DMS153 (cell line): Measurements from ENCODE around the gene CABCOCO1.

Experiments used
- DNase-seq: peaks from one replicate; lab custom pipeline; 2025; lab: John Stamatoyannopoulos, UW

The CABCOCO1 gene

DNA sequence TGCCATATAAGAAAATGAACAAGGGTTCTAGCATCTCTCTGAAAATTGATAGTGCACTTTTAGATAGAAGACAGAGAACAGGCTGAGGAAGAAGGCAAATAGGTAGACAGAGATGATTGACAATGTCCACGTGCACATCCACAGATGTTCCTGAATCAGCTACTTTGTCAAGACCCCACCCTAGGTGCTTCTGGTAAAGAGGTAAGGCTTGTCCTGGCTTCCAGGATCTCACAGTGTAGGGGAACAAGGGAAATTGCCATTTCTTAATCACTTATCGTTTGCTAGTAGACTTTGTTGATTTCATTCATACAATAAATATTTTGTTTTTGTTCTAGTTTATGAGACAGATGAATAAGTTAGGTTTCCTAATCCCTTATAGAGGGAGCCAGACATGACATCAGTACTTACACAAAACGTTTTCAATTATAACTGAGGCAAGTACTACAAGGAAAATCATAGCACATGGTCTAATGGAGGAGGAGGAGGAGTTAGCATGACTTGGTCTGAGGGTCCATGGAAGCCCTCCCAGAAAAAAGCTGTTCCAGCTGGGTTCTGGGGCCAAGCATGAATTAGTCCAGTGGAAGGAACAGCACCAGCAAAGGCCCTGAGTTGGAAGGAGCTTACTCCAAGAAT is 122.9 kb downstream of the CABCOCO1 start:
- no peak for DNase-seq

- no peak for DNase-seq
Measured at GRCh38 chr10:61786728-61787127, 124.0 kb downstream of the CABCOCO1 start.

- no peak for DNase-seq
Measured at GRCh38 chr10:61787170-61787569, 124.4 kb downstream of the CABCOCO1 start.

DNA sequence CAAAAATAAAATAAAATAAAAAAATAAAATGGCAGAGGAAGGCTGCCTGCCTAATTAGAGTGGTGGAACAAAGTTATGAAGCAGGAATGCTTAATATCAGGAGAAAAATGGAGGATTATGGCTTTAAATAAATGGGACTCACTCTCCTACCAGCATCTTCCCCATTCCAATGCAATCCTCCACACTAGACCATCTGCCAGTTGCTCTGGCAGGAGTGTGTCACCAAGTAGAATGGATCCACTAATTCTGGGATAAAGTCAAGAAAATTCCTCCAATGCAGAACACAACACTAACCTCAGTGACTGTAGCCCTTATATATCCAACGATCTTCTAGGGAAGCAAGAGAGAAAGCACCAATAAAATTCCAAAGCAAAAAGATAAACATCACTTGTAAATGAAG is 126.3 kb downstream of the CABCOCO1 start:
- DNase-seq: no peak

DNA sequence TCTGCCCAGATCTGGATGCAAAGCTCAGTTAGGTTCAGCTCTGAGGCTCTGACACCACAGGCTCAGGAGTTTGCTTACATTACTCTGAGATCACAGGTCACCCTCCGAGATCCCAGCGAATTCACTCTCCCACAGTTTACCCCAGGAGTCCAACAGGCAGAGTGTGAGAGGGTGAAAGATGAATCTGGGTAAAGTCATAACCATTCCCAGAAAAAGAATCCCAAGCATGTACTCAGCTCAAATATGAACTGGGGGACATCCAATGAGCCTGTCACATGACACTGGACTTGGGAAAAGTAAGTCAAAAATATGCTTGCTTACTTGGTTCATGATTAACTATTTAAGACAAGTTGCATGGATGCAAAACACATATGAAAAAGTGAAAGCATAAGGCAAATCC is 128.5 kb downstream of the CABCOCO1 start:
- DNase-seq: no peak

DNA sequence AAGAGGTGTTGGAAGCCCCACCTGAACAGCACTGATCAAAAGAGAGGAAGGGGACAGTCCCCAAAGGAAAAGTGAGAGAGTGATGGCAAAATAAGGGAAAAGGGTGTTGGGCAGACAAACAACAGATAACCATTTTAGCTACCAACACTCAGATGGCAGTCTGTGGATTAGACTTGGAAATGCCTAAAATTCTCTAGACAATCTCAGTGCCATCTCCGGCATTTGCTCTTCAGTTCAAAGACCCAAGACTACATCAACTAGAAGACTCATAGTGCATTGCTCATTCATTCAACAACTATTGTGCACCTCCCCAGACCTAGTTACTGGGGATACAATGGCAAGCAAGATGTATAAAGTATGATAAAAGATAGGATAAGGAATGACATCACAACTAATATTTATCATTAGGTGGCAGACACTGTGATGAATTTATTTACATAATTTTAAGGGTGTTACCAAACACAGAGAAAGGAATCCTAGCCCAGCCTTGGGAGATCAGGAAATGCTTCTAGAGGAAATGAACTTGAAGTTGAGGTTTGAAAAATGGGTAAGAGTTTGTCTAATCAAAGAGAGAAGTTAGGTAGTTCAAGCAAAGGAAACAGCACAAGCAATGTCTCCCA is 129.5 kb downstream of the CABCOCO1 start:
- DNase-seq: no peak

DNA sequence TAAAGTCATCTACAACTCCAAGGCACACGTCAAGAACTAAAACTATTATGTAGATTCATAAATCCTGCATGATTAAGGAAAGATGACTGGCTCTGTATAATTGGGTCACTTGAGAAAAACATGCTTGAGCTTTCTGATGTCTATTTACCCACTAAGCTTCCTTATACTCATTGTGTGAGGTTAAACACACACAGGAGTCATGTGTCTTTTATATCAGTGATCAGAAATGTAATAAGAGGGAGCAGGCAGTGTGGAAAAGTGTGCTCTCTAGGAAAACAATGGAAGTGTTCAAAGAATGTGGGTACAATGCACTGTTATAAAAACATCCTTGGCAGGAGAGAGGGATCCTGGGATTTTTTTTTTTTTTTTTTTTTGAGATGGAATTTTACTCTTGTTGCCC is 130.2 kb downstream of the CABCOCO1 start:
- DNase-seq: peak; percentile 46

GRCh38 chr10:61793760-61794703 is 131.3 kb downstream of the CABCOCO1 start:
- DNase-seq: peak; percentile 76

DNA sequence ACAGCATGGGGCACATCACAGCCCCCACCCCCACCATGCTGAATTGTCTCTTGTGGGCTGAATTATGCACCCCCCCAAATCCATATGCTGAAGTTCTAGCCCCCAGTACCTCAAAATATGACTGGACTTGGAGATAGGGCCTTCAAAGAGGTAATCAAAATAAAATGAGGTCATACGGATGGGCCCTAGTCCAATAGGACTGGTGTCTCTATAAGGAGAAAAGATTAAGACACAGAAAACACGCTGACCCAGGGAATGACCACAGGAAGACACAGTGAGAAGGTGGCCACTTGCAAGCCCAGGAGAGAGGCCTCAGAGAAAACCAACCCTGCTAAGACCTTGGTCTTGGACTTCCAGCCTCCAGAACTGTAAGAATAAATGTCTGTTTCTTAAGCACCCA is 132.4 kb downstream of the CABCOCO1 start:
- DNase-seq: no peak

GRCh38 chr10:61795551-61795950 is 132.8 kb downstream of the CABCOCO1 start:
- DNase-seq: no peak

DNA sequence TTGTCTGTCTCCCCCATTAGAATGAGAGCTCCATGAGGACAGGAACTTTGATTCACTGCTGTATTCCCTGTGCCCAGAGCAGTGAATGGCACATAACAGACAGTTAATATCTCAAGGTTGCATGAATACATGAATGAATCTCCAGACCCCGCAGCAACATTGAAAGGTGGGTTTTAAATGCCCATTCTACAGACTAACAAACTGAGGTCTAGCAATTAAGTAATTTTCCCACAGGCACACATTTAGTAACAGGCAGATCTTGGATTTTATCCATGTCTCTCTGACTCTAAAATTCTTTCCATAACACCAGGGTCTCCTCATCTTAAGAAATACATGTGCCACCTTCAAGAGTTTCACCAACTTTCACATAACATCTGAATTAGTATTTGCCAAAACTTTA is 134.1 kb downstream of the CABCOCO1 start:
- DNase-seq: no peak

GRCh38 chr10:61797304-61798153 is 134.8 kb downstream of the CABCOCO1 start:
- no peak for DNase-seq

DNA sequence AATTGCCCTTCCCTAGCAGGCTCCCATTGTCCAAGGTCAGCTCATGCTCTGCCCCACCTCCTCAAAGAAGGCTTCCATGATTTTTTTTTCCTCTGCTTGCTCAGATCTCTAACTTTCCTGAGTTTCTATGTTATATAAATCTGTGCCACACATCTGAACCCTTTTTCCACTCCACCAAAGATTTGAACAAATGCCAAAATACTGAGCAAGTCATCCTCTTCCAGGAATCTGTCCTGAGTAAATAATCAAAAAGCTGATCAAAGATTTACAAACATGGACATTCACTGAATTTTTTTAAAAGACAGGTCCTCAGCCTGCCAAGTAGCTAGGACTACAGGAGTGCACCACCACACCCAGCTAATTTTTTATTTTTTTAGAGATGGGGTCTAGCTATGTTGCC is 136.0 kb downstream of the CABCOCO1 start:
- no peak for DNase-seq

DNA sequence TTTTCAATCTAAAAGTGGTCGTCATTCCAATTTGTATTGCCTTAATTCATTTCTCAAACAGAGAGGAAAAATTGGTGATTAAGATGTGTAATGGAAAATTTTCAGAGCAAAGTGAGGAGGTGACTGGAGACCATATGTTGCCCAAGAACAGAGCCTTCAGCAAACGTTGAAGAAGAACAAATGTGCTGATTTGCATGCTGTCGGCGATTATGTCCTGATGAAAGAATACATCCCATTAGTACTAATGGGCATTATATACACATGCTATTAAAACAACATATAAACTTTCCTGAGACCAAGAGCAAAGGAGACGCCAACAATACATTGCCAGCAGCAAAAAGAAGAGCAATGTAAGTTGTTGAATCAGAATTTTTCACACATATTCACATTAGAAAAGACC is 138.8 kb downstream of the CABCOCO1 start:
- DNase-seq: no peak

DNA sequence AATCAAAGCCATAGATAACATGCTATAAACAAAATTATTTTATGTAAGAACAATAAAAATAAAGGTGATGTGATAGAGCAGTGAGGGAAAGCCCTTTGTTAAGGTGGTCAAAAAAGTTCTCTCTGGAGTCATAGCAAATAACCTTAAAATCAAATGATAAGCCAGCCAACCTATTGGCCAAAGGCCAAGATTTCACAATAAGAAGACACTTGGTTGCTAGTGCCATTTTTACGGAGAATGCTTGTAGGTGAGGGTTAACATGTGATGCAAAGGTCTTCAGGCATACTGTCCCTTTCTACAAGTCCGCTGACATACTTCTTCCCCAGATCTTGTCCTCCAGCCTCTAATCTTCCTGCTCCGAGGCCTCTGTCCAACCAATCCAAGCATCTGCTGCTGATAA is 140.5 kb downstream of the CABCOCO1 start:
- DNase-seq: no peak

- DNase-seq: no peak
Measured at GRCh38 chr10:61804414-61804813, 141.7 kb downstream of the CABCOCO1 start.

GRCh38 chr10:61805091-61805490 is 142.4 kb downstream of the CABCOCO1 start:
- DNase-seq: no peak

GRCh38 chr10:61810263-61810662 is 147.5 kb downstream of the CABCOCO1 start:
- no peak for DNase-seq

DNA sequence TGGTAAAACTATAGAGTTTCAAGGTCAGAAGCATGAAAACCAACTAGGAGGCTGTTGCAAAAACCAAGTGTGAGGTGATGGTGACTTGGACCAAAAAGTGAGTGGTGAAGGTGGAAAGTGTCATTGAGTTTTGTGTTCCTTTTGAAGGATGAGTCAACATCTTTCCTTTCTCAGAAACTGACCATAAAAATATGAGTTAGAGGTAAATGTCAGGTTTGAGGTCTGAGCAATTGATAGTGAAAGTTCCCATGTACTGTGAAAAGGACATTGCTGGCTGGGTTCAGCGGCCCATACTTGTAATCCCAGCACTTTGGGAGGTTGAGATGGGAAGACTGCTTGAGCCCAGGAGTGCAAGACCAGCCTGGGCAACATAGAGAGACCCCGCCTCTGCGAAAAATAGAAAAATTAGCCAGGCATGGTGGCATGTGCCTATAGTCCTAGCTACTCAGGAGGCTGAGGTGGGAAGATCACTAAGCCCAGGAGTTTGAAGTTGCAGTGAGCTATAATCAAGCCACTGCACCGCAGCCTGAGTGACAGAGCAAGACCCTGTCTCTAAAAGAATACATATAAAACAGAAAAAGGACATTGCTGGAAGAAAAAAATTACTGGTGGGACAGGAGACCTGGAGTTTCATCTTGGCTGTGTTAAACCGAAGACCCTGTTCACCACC is 149.5 kb downstream of the CABCOCO1 start:
- DNase-seq: no peak

DNA sequence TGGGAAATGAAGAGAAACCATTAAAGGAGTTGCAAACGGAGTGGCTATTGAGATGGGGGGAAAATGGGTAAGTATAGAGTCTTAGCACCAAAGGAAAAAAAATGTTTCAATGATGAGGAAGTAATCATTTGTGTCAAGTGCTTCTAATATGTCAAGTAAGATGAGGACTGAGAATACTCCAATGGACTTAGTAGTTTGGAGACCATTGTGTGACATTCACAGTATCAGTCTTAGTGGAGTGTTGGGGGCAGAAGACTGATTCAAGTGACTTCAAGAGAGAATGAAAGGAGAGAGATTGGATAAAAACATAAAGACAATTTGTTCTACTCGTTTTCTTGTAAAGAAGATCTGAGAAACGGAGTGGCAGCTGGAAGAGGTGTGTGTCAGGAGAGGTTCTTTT is 150.2 kb downstream of the CABCOCO1 start:
- DNase-seq: no peak

DNA sequence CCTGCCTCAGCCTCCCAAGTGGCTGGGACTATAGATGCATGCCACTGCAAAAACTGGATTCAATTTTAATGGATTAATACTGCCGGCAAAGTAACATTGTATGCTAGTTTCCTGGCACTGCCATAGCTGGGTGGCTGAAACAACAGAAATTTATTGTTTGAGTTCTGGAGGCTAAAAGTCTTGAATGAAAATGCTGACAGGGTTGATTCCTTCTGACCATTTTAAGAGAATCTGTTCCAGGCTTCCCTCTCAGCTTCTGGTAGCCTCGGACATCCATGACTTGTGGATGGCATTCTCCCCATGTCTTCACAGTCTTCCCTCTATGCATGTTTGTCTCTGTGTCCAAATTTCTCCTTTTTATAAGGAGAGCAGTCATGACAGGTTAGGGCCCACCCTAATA is 151.4 kb downstream of the CABCOCO1 start:
- DNase-seq: no peak

GRCh38 chr10:61815496-61815895 is 152.8 kb downstream of the CABCOCO1 start:
- DNase-seq: no peak
